GM12878 (cell line): Measurements from ENCODE around the gene FDX2. TPM values are rescaled to one million over a fixed set of nuclear protein-coding genes. Genes with fewer than 3 reads are reported as not detected.

ENCODE experiments used
- ATAC-seq: fragments of 200-7000 bp; cut with Tn5 transposase; 3 replicates; pipeline ENCODE4 v1.9.1; 2020; ENCODE audit warnings: mild to moderate bottlenecking, moderate library complexity
- BruUV-seq: library from RNA; stranded (reverse); fragments of 400-500 nt; replicated peaks from 2 replicates; lab custom pipeline; 2021; lab: Mats Ljungman, UMichigan
- CTCF ChIA-PET: fragments of 300-600 bp; sonication (Branson Sonifier 250); formaldehyde crosslinking; extraction: SDS; loops from one replicate; lab custom pipeline; 2021; ENCODE audit warnings: inconsistent platforms; lab: Yijun Ruan, JAX
- POLR2A ChIA-PET: fragments of 350-600 bp; formaldehyde crosslinking; extraction: SDS; loops from one replicate; lab custom pipeline; 2021; ENCODE audit warnings: inconsistent platforms; lab: Charles Lee
- RAD21 ChIA-PET: fragments of 300-600 bp; sonication (Branson Sonifier 250); formaldehyde crosslinking; loops from one replicate; lab custom pipeline; 2023; ENCODE audit warnings: antibody characterized with exemption; ENCODE audit not compliant: unreplicated experiment; lab: Charles Lee
- SMC1A ChIA-PET: fragments of 300-600 bp; sonication (Branson Sonifier 250); formaldehyde crosslinking; loops from one replicate; lab custom pipeline; 2023; ENCODE audit not compliant: unreplicated experiment, uncharacterized antibody; lab: Charles Lee
- DNase-seq: peaks from one replicate; pipeline ENCODE4 v3.0.0-alpha.2; 2011; ENCODE audit warnings: low read depth, low spot score
- FAIRE-seq: peaks from 3 replicates; lab custom pipeline; 2011; peaks lifted over from hg19 to GRCh38; lab: Jason Lieb, UNC
- H2AFZ ChIP-seq: 2 replicates; pipeline ENCODE4 v1.6.0; 2011; ENCODE audit warnings: low read depth, low read length, control low read depth; ENCODE audit not compliant: control insufficient read depth
- H3K27ac ChIP-seq: 2 replicates; pipeline ENCODE4 v1.5.1; 2011; ENCODE audit warnings: control low read depth; ENCODE audit not compliant: control insufficient read depth, insufficient read depth
- H3K27me3 ChIP-seq, 2 experiments: replicated peaks in 1 of 2; 2 replicates each; pipeline versions ENCODE4 v1.6.0 to v1.6.1; 2011; ENCODE audit warnings: low read length in 1 of 2; ENCODE audit not compliant: control insufficient read depth in 2 of 2, insufficient read depth in 2 of 2
- H3K36me3 ChIP-seq, 2 experiments: 2 replicates each; pipeline ENCODE4 v1.5.1; 2011; ENCODE audit warnings: low read length in 1 of 2; ENCODE audit not compliant: control insufficient read depth in 2 of 2, insufficient read depth in 2 of 2
- H3K4me1 ChIP-seq: 2 replicates; pipeline ENCODE4 v1.6.1; 2011; ENCODE audit warnings: mild to moderate bottlenecking, low read length, moderate library complexity, mixed read lengths; ENCODE audit not compliant: control insufficient read depth, insufficient read depth
- H3K4me2 ChIP-seq: 2 replicates; pipeline ENCODE4 v1.6.0; 2011; ENCODE audit warnings: control low read depth; ENCODE audit not compliant: control insufficient read depth, insufficient read depth
- H3K4me3 ChIP-seq: fragments of 200-600 bp; sonication (generic); 2 replicates; pipeline ENCODE4 v1.5.1; 2016
- H3K79me2 ChIP-seq: 2 replicates; pipeline ENCODE4 v1.6.0; 2011; ENCODE audit warnings: low read length; ENCODE audit not compliant: control insufficient read depth, insufficient read depth
- H3K9ac ChIP-seq: 2 replicates; pipeline ENCODE4 v1.8.0; 2011; ENCODE audit warnings: low read length, control low read depth, mixed read lengths; ENCODE audit not compliant: control insufficient read depth, insufficient read depth
- H3K9me3 ChIP-seq: replicated peaks from 3 replicates; pipeline ENCODE4 v1.5.1; 2011; ENCODE audit warnings: mild to moderate bottlenecking, low read length; ENCODE audit not compliant: control insufficient read depth, insufficient read depth
- H4K20me1 ChIP-seq: 2 replicates; pipeline ENCODE4 v1.6.0; 2011; ENCODE audit not compliant: control insufficient read depth, insufficient read depth
- EED ChIP-seq: sonication (generic); IDR thresholded peaks from 2 replicates; pipeline ENCODE4 v1.6.1; 2016; ENCODE audit warnings: antibody characterized with exemption, low read depth
- FOXK2 ChIP-seq: fragments of 450-650 bp; IDR thresholded peaks from 2 replicates; pipeline ENCODE4 v1.6.1; 2017; ENCODE audit warnings: mild to moderate bottlenecking, moderate library complexity
- IRF4 ChIP-seq: IDR thresholded peaks from 2 replicates; pipeline ENCODE4 v1.6.1; 2011; ENCODE audit warnings: low read depth, low read length
- MEF2A ChIP-seq: IDR thresholded peaks from 2 replicates; pipeline ENCODE4 v1.6.1; 2011; ENCODE audit warnings: low read depth, mild to moderate bottlenecking, low read length, moderate library complexity; ENCODE audit not compliant: insufficient read depth
- MTA2 ChIP-seq: fragments of 450-650 bp; IDR thresholded peaks from 2 replicates; pipeline ENCODE4 v1.6.1; 2016; ENCODE audit warnings: low read depth, mild to moderate bottlenecking, moderate library complexity
- NFYA ChIP-seq: IDR thresholded peaks from 2 replicates; pipeline ENCODE4 v1.6.1; 2011; ENCODE audit warnings: low read depth, mild to moderate bottlenecking, low read length, improper control_type of control experiment, borderline replicate concordance
- SIX5 ChIP-seq: IDR thresholded peaks from 2 replicates; pipeline ENCODE4 v1.6.1; 2011; ENCODE audit warnings: mild to moderate bottlenecking, low read depth, low read length, moderate library complexity; ENCODE audit not compliant: severe bottlenecking
- SMARCA5 ChIP-seq: fragments of 450-650 bp; IDR thresholded peaks from 2 replicates; pipeline ENCODE4 v1.6.1; 2017; ENCODE audit warnings: mild to moderate bottlenecking
- WGBS: methylation state at CpG from one replicate; pipeline ENCODE4 v1.1.6; 2016; ENCODE audit warnings: low lambda C conversion rate; ENCODE audit not compliant: insufficient replicate concordance, insufficient coverage; ENCODE audit errors: missing lambda C conversion rate; 5-methylcytosine and 5-hydroxymethylcytosine counted together
- in situ Hi-C: fragments of 300-500 bp; cut with MboI; formaldehyde crosslinking; loops from 9 replicates; pipeline ENCODE4 v1.14.3; 2018; ENCODE audit warnings: mixed read lengths
- intact Hi-C: fragments of 100-400 bp; cut with micrococcal nuclease; formaldehyde crosslinking; loops from one replicate; pipeline ENCODE4 v1.14.2; 2022; ENCODE audit not compliant: unreplicated experiment
- polyA plus RNA-seq, 11 experiments: library from polyadenylated mRNA; depleted of rRNA in 4 of 11; unstranded in 6 of 11; stranded (reverse) in 5 of 11; fragments of >200 nt; fragmentation: Nextera tagmentation in 4 of 11; fragmentation: Illumina TruSeq in 1 of 11; extraction: Ambion mirVana in 4 of 11; extraction: Trizol in 1 of 11; gene quantifications; 1 replicate in 1 of 11; 2 replicates in 10 of 11; pipeline versions ENCODE4 v1.2.1 to v1.2.3, GENCODE V29; 2011 to 2016; ENCODE audit warnings: inconsistent platforms in 2 of 11, missing spikeins in 2 of 11, low read depth in 1 of 11
- total RNA-seq, 4 experiments: library from RNA; depleted of rRNA in 3 of 4; stranded (reverse); fragments of >200 nt in 3 of 4; fragmentation: Illumina TruSeq in 1 of 4; extraction: Trizol in 1 of 4; gene quantifications; 2 replicates each; pipeline versions ENCODE4 v1.2.1 to v1.2.3, GENCODE V29; 2013 to 2021

FDX2 gene
- total and polyA plus RNA-seq, 10 of the 15 experiments (the other 5 are each of a cell fraction or from before 2014, with no cell fraction given), result 1.4 to 50.4 (median 24.7) TPM

- no peaks in the 10 kb centered on the region for H4K20me1 ChIP-seq
- H3K27me3 ChIP-seq, result no peaks in the 10 kb centered on the region
- peaks cover 0 to 32% of the 10 kb centered on the region in 2 experiments; a peak in 3 of 4 replicates for H3K36me3 ChIP-seq
- H3K4me2 ChIP-seq, result no peak overlapping the region
- H3K9me3 ChIP-seq, result no peaks in the 10 kb centered on the region
- intact Hi-C loops, result no loop called here
- FAIRE-seq (no peak), ATAC-seq (no peak)
- BruUV-seq, result no TSS peak
- H3K4me3 ChIP-seq, result no peak overlapping the region
- WGBS, result 86% methylated on average over 14 of the region's 15 CpGs
- peaks cover 6% of the 10 kb centered on the region for H3K79me2 ChIP-seq
- CTCF ChIA-PET, result interaction anchor here (0.6 kb wide), 1 partner anchor 18 kb away, joined by 3 read pairs; no protein-coding TSS in a partner anchor
- H3K27ac ChIP-seq, result no peak overlapping the region
- TF ChIP-seq MTA2, result no peak
- TF ChIP-seq NFYA, result no peak
- no peak for TF ChIP-seq FOXK2
- TF ChIP-seq EED, result no peak
- TF ChIP-seq MEF2A, result no peak
- no peak for TF ChIP-seq SIX5
- no peak for TF ChIP-seq SMARCA5
- no peak for TF ChIP-seq IRF4
- TF ChIP-seq, all 136 proteins: peak for 0
- no peak overlapping the region for H2AFZ ChIP-seq
- in situ Hi-C loops, result no loop called here
- ChIA-PET SMC1A (no interaction called here), RAD21 (interaction anchor here (0.6 to 1.7 kb wide), 3 partner anchors 16 to 156 kb away, joined by 3 read pairs; partner anchors contain the start of gene RAVER1), POLR2A (no interaction called here)
- H3K4me1 ChIP-seq, result peaks cover 5% of the 10 kb centered on the region
- DNase-seq, result no peak
- no peak overlapping the region for H3K9ac ChIP-seq
These were observed 2.1 kb upstream of the FDX2 start for GRCh38 chr19:10317857-10318462.
